NCI-H748 (cell line): Measurements from ENCODE around the gene PPP1R9A.

Experiments
- DNase-seq: peaks from one replicate; lab custom pipeline; 2025; ENCODE audit not compliant: unreplicated experiment; lab: John Stamatoyannopoulos, UW

The PPP1R9A gene

DNA sequence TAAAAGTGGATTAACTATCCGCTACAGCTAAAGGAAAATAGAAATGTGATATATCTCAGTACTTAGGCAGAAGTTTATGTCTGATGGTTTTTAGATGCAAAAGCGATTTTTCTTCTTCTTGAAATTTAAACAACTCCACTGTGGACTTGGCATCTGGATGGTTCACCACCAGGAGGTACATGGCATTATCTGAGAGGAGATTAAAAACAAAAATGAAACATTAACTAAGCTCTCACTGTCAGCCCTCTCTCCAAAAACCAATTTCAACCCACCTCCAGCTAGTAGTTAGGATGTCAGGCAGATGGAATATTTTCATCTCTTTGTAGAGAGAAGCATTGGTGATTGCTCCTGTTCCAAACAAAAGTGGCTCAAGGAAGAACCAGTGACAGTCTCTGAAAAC is 404.0 kb downstream of the PPP1R9A start:
- no peak for DNase-seq

DNA sequence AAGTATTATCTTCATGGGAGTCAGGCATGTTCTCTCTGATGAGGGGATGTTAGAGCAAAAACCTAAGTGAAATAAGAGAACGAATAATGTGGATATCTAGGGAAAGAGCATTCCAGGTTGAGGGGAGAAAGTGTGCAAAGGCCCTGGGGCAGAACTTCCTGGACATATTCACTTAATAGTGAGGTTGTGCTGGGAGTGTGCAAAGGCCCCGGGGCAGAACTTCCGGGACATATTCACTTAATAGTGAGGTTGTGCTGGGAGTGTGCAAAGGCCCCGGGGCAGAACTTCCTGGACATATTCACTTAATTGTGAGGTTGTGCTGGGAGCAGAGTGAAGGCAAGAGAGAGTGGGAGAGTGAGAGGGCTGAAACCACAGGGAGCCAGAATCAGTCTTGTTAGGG is 405.2 kb downstream of the PPP1R9A start:
- DNase-seq, result no peak

DNA sequence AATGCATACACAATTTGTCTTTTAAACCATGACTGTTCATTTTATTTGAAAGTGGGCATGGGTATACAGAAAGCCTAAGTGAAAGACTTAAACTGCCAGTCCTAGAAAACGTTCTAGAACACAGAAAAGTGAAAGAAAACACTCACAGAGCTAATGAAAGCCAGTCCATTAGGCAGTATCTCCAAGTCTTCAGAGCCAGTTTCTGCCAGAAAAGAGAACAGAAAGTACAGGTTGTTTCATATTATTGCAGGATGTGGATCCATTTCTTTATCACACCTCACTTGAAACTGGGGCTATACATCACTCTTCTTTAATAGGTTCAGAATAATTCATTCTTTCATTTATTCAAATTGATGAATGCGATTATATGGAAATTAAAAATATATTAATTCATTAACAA is 409.2 kb downstream of the PPP1R9A start:
- DNase-seq, result no peak

DNA sequence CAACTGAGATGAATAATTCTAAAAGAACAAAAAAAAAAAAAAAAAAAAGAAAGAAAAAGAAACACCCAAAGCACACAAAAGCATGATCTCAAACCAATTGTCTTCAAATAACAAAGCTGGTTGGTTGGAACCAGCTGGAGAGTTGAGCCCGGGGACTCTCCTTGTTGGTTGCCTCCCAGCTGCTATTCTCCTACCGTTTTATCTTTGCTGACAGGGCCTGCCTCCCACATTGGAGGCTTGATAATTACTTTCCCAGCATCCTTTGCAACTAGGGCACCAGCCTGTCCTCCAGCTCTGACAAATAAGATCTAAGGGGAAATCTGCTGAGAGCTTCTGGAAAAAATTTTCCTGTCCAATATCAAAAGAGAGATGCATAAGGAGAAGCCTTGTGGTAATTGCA is 410.2 kb downstream of the PPP1R9A start:
- DNase-seq, result peak; percentile 15

DNA sequence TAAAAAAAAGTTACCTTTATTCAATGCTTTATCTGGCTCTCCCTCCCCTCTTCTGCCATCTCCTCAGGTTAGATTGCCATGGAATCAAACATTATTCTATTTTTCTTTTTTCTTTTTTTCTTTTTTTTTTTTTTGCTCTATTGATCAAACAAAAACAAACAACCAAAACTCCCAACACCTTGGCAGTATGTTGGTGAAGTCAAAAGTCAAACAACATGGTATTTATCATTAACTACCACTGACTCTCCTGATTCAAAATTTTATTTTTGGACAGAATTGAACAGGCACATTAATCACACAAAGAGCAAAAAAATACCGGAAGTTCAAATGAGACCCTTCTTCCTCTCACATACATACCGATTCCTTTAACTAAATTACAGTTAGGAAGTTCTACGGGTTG is 410.6 kb downstream of the PPP1R9A start:
- no peak for DNase-seq

DNA sequence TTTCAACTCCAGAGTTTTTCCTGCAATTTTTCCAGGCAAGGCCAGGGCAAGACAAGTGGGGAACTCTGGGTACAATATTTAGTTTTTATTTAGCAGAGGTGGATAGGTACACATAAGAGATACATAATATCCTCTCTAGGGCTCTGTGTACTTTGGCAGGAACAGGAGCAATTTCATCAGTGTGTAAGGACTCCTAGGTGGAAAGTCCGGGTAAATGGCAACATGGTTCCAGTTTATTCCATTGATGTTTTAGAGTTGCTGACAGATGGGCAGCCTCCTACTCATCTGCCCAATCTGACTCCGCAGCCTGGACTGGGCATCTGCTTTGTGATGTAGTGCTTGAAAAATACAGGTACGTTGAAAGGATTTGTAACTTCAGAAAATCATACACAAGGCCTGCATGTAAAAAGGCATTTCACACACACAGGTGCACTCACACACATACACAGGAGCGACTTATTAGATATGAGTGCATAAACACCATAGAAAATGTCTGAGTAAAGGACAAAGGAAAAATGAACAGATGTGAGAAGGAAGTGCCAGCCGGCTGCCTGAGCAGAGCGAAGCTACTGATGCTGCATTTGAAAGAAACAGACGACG is 411.2 kb downstream of the PPP1R9A start:
- DNase-seq, result peak; percentile 52

DNA sequence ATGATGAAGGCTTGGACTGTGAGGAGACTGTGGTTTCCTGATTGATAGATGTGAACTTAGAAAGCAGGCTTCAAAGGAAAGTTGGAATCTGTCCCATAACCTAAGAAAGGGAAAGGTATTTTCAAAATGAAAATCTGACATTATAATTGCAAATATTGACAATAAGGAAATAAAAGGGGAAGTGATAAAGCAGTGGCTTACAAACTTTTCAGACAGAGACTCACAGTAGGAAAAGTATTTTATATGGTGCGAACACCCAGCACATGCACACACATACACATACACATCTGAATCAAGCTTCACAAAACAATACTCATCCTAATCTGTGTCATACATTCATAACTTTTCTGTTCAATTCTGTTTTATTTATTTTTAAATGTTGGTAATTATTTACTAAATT is 412.2 kb downstream of the PPP1R9A start:
- no peak for DNase-seq

DNA sequence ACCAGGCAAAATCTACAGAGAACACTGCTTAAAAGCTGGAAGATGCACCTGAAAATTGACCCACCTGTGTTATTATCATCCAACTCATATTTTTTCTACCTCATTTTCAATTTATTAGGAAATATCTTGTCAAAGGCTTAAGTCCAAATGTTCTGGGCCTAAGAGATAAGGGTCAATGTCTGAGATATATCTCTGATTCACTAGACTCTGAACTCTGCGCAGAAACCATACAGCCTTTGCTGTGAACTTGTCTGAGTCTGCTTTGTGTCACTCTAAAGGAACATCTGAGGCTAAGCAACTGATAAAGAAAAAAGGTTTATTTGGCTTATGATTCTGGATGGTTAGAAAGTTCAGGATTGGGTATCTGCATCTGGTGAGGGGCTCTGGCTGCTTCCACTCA is 413.3 kb downstream of the PPP1R9A start:
- no peak for DNase-seq

DNA sequence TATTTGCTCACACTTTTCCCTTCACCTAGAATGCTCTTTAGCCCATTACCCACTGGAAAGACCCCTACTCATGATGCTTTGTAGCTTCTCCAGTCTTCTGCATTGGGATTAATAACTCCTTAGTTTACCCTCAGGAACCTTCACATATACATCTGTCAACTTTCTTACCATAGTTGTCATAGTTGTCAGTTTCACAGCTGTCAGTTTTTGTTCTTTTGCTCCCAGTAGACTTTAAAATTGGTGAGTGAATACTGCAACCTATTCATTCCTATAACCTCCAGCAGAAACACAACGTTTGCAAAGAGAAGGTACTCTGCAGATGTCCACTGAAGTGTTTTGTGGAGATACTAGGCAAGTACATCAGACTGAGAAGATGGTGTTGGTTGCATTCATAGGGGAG is 414.3 kb downstream of the PPP1R9A start:
- no peak for DNase-seq

DNA sequence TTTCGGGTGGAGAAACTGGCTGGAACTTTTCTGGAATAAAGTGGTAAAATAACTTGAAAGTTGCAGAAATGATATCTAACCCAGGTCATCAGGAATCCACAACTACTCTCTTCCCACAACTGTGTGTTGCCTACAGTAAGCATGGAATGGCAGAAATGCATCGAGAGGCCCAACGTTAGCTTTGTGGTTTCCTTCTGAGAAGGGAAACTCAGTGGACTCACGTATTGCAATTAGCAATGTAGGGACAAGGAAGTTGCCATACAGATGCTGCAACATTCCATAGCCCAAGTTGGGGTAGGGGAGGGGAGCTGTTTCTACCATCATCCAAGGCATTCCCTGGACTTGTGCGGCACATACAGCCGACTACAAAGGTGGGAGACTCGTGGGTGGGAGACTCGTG is 415.0 kb downstream of the PPP1R9A start:
- no peak for DNase-seq

DNA sequence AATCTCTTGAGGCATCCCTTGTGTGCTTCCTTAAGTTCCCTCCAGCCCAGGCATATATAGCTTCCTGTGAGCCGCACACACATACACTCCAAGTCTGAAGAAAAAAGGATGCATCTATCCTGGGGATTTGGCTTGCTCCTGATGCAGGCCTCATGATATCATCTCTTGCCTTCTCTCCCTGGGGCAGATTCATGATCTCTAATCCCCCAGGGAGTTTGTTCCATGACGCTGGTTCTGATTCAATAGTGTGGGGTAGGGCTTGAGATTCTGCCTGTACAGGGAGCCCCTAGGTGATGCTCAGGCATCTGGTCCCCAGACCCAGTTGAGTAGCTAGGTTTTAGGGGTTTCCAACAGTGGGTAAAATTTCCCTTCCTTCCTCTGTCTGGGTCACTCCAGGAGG is 415.5 kb downstream of the PPP1R9A start:
- DNase-seq, result no peak

DNA sequence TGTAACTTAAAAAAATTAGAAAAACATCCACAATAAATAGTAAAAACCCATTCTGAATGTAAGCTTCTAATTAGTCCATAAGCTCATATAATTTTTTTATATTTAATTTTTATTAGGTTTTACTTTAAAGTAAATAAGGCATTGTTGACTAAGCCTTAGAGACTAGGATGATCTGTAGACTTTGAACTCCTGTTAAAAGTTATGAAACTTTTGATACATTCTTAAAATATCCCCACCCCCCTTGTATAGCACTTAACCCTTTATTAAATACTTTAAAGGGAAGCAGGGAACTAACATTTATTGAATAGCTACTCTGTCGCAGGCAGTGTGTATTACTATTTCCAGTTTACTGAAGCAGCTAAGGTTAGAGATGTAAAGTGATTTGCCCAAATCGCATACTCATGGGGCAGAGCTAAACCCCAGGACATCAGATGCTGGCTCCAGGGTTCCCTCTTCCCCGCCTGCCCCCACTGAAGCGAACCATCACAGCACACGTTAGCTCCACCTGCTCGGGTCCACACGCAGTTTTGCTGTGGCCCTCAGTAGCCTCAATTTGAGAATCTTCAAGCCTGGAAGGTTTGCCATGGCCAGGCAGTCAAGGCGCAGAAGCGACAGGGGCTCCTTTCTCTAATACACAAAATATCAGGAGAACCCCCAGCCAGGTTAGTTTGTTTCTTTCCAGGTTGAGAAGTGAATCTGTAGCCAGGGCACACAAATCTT is 416.2 kb downstream of the PPP1R9A start:
- peak; percentile 47 for DNase-seq

DNA sequence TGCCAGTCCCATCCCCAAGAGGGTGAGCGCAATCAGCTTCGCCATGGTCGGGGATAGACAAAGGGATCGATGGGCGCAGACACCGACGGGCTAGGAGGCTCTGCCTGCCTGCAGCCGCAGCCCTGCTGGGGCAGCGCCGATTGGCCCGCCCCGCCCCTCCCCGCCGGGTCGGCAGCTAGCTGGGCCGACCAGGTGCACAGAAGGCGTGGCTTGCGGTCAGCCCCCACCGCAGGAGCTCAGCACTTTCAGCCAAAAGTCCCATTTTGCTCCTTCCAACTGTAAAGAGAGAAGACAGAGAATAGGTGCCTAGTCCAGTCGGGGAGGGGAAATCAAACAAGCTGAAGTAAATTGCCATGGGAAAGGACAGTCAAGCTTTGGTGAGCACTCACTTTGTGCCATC is 417.0 kb downstream of the PPP1R9A start, which contains the start of gene PON1:
Gene PON1 (minus strand): TSS at position 102 of the 400 bp plus-strand sequence. CDS start 57 bp downstream, at position 45.
- DNase-seq, result peak; percentile 92

DNA sequence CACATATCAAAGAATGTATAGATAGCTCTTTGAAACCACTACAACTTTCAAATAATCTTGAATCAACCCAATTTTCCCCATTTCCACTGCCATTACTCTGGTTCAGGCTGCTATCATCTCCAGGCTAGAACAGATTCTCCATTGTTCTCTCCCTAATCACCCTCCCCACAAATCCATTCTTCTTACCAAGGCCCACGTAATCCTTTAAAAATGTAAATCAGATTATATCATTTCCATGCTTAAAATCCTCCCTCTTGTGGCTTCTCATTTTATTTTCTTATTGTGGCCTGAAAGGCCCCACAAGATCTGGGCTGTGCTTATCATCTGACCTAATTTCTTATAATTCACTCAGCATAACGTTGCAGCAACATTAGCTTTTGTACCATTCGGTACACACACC is 420.0 kb downstream of the PPP1R9A start:
- no peak for DNase-seq

DNA sequence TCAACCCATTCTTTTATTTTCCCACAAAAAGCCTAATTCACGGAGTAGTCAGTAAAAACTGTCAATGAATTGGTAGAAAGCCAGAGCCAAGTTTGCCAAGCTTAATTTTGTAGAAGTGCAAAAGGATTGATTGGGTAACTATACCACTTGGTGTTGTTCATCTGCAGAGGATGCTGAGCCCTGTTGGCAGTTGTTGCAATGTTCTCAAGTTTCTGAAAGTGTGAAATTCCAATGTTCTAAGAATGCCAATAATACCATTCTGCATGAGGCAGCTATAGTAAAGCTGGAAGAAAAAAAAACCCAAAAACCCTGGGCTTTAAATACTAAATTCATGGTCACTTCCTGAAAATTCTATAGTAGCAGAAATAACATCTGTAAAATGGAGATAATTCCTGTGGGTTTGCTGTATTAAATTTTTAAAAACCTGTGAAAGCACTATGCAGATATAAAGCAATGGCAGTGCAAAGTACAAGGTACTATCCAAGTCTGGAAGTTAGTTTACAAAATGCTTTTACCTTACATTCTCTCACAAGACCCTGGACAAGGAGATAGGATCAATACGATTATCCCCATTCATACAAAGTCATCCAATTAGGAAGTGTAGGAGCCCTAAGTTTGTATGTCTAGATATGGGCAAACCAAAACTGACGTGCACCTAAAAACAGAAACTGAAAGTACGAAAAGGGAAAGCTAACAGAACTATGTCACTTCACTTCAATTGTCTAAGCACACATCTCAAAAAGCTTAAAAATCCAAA is 423.0 kb downstream of the PPP1R9A start:
- no peak for DNase-seq

DNA sequence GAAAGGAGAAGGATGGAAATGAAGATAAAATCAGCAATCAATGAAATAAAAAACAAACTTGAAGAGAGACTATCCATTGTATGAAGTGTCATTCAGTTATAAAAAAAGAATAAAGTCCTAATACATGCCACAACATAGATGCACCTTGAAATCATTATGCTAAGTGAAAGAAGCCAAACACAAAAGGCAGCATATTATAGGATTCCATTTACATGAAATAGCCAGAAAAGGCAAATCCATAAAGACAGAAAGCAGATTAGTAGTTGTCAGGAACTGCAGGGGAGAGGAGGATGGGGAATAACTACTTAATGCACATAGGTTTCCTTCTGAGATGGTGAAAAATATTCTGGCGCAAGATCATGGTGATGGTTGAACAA is 423.6 kb downstream of the PPP1R9A start:
- no peak for DNase-seq

DNA sequence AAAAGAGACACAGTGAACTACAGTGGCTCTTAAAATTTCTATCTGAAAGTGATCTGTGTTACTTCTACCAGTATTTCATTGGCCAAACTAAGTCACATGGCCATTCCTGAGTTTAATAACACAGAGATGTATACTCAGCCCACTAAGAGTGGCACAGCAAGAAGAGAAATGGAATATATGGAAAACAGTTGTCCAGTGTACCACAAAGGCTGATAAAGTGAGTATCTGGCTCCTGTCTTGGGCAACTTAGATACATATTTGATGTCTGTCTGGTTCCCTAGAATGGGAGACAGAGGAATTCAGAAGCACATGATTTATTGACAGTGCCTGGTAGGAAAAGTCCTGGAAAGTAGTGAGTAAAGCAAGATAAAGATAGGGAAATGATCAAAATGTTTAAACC is 427.1 kb downstream of the PPP1R9A start:
- no peak for DNase-seq

DNA sequence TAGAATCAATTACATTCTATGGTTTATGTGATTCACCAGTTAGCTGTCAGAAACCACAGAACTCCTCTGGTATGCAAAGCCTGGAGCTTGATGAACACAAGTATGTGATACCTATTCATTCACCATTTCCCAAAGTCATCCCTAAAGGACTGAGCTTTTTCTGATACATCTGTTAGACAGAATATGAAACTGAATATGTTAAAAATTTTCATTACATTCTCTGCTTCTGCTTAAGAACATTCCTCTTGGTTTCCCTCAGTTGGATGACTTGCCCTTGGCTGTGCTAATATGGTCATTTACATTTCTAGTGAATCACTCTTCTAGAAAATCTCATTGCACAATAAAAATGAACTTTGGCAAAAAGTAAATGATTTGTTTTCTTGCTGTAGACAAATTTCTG is 427.7 kb downstream of the PPP1R9A start:
- no peak for DNase-seq

DNA sequence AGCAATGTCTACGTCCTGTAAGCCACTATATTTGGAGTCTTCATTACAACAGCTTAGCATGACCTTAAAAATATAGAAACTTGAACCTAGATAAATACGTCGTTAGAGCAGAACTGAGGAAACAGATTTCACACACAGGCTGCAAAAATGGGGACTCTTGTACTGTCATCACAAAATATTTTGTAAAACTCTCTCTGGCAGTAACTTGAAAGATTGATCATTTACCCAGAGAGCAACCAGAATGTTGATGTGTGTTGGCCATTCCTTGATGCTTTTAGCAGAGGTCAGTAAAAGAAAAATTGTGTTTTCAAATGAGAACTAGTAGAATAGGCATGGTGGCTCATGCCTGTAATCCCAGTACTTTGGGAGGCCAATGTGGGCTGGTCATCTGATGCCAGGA is 431.4 kb downstream of the PPP1R9A start:
- no peak for DNase-seq

DNA sequence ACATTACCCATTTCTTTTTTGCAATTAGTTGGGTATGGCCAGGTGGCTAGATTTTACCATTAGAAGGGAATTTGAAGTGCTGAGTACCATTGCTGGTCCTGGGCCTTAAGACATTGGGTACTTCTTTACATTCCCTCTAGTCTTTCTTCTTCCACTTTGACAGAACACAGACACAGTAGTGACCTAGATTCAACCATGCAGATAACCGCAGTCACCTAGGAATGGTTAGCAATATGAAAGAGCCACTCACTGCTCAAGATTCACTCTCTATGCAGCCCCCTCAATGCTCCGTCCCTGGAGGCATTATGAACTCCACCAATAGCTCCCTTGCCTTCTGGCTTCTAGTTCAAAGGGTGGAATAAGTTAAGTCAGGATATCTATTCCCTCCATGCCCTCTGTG is 433.1 kb downstream of the PPP1R9A start:
- DNase-seq, result no peak

DNA sequence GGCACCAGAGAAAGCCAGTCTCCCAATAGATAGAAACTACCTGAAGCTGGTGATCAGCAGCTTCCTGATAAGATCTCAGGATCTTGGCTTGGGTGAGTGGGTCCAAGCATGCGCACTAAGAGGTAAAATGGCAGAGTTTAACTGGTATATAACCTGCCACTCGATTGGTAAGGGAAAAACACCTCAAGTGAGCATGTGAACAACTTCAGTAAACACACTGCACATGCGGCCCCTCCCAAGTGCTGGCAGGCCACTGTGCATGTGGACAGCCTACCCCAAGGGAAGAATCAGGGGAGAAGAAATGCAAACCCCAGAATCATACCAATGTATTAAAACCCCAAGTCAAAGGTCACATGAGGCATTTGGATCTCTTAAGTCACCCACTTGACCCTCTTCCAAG is 434.6 kb downstream of the PPP1R9A start:
- DNase-seq, result no peak

DNA sequence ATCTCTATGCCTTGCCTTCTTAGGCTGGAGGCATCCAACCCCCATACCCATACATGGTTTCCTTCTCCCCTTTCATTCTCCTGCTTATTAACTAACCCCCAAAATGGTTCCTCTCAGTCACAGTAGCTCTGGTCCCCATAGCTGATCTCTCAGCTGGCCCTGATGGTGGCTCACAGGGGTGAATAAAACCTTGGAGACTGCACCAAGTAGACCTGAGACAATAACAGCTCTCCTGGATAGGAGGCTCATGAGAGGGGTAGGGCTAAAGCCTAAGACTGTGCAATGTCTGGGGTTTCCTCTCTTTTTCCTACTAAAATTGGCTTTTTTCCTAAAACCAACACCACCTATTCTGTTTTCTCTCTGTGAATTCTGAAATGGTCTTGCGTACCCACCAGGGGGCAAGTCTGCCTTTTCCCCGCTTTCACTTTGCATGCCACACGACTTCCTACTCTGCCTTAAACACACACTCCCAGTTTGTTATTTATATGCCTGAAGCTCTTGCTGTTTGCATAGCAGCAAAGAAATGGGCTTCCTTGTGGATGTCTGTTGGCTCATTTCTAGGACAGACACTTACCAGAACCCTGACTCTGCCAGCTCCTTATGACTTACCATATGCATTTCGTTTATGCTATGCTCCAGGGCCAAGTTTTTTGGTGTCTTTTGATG is 435.4 kb downstream of the PPP1R9A start:
- DNase-seq, result no peak
